ENCODE measurements around the gene SLC35F1. TPM values are rescaled to one million over a fixed set of nuclear protein-coding genes. Genes with fewer than 3 reads are reported as not detected.

The SLC35F1 gene
- total and polyA plus RNA-seq, 2 donors (not counting 3 experiments of a cell fraction or from before 2014, with no cell fraction given): not detected

GRCh38 chr6:118016532-118016931 is 109.5 kb downstream of the SLC35F1 start:
- POLR2A ChIA-PET: no interaction called here
- Histone ChIP-seq H2AFZ (ENCODE audit: low read depth, low read length) (no peak overlapping the region), H3K9ac (replicated peaks; ENCODE audit: extremely low read depth, insufficient read depth, low read length) (no peak overlapping the region), H3K4me3 (replicated peaks in 1 of 3; ENCODE audit: insufficient read depth in 1 of 3, low read depth in 1 of 3, low read length in 3 of 3) (no peak overlapping the region), H3K4me1 (ENCODE audit: control insufficient read depth, extremely low read depth, insufficient read depth, low read length) (no peaks in the 10 kb centered on the region), H3K79me2 (ENCODE audit: control insufficient read depth, insufficient read depth, low read length) (no peaks in the 10 kb centered on the region), H3K27ac (ENCODE audit: insufficient read depth, low read depth, low read length) (no peak overlapping the region), H3K9me3 (replicated peaks; ENCODE audit: control insufficient read depth, insufficient read depth, low read length) (no peaks in the 10 kb centered on the region), H3K4me2 (ENCODE audit: insufficient read depth, low read length) (no peak overlapping the region), H4K20me1 (replicated peaks; ENCODE audit: control insufficient read depth, extremely low read depth, insufficient read depth, low read length) (no peaks in the 10 kb centered on the region), H3K27me3 (ENCODE audit: control insufficient read depth in 2 of 2, insufficient read depth in 2 of 2, low read length in 2 of 2) (no peaks in the 10 kb centered on the region), H3K9me1 (replicated peaks; ENCODE audit: control insufficient read depth, extremely low read depth, insufficient read depth, low read length) (no peaks in the 10 kb centered on the region), H3K36me3 (ENCODE audit: control insufficient read depth in 2 of 2, extremely low read depth in 1 of 2, insufficient read depth in 2 of 2, low read length in 2 of 2) (no peaks in the 10 kb centered on the region)
- intact Hi-C loops (cut with micrococcal nuclease) (no loop called here), dilution Hi-C loops (cut with MboI; ENCODE audit: extremely low pct_ligation_motif_present, low sequenced_read_pairs) (no loop called here)
- DNase-seq (ENCODE audit: low read depth, low spot score): no peak
- CTCF ChIA-PET: no interaction called here
- no TSS peak for BruUV-seq (replicated peaks)
- TF ChIP-seq FOS (IDR thresholded peaks at IDR 0.05; ENCODE audit: borderline replicate concordance, insufficient read depth, low read length) (no peak), CTCF (IDR thresholded peaks at IDR 0.05; ENCODE audit: extremely low read depth in 1 of 2, insufficient read depth in 1 of 2, low read depth in 1 of 2, low read length in 2 of 2) (no peak)
- no peak for FAIRE-seq

- no peaks in the 10 kb centered on the region for H3K27me3 ChIP-seq (ENCODE audit: control insufficient read depth in 2 of 2, insufficient read depth in 2 of 2, low read length in 2 of 2)
- H3K4me2 ChIP-seq (ENCODE audit: insufficient read depth, low read length): no peak overlapping the region
- no peaks in the 10 kb centered on the region for H3K9me1 ChIP-seq (replicated peaks; ENCODE audit: control insufficient read depth, extremely low read depth, insufficient read depth, low read length)
- H3K36me3 ChIP-seq (ENCODE audit: control insufficient read depth in 2 of 2, extremely low read depth in 1 of 2, insufficient read depth in 2 of 2, low read length in 2 of 2): no peaks in the 10 kb centered on the region
- H3K4me1 ChIP-seq (ENCODE audit: control insufficient read depth, extremely low read depth, insufficient read depth, low read length): no peaks in the 10 kb centered on the region
- H3K27ac ChIP-seq (ENCODE audit: insufficient read depth, low read depth, low read length): no peak overlapping the region
- H2AFZ ChIP-seq (ENCODE audit: low read depth, low read length): no peak overlapping the region
- no peak overlapping the region for H3K4me3 ChIP-seq (replicated peaks in 1 of 3; ENCODE audit: insufficient read depth in 1 of 3, low read depth in 1 of 3, low read length in 3 of 3)
- POLR2A ChIA-PET: no interaction called here
- no peak for DNase-seq (ENCODE audit: low read depth, low spot score)
- CTCF ChIA-PET: no interaction called here
- intact Hi-C loops (cut with micrococcal nuclease) (no loop called here), dilution Hi-C loops (cut with MboI; ENCODE audit: extremely low pct_ligation_motif_present, low sequenced_read_pairs) (no loop called here)
- TF ChIP-seq FOS (IDR thresholded peaks at IDR 0.05; ENCODE audit: borderline replicate concordance, insufficient read depth, low read length) (no peak), MAX (IDR thresholded peaks at IDR 0.05; ENCODE audit: insufficient read depth, insufficient read length) (no peak), GATA2 (IDR thresholded peaks at IDR 0.05; ENCODE audit: insufficient read depth, insufficient read length, low read depth, low read length) (no peak), POLR2A (IDR thresholded peaks at IDR 0.05; ENCODE audit: low read depth, low read length) (no peak), MYC (IDR thresholded peaks at IDR 0.05; ENCODE audit: low read depth, low read length) (no peak), EZH2 (IDR thresholded peaks at IDR 0.05; ENCODE audit: borderline replicate concordance, low read depth, low read length, severe bottlenecking) (no peak), JUN (IDR thresholded peaks at IDR 0.05; ENCODE audit: borderline replicate concordance, insufficient read depth, insufficient read length, low read depth) (no peak), CTCF (IDR thresholded peaks at IDR 0.05; ENCODE audit: extremely low read depth in 1 of 2, insufficient read depth in 1 of 2, low read depth in 1 of 2, low read length in 2 of 2) (no peak), POLR2AphosphoS5 (IDR thresholded peaks at IDR 0.05; ENCODE audit: insufficient read depth, low read depth, low read length) (no peak)
- H3K79me2 ChIP-seq (ENCODE audit: control insufficient read depth, insufficient read depth, low read length): no peaks in the 10 kb centered on the region
- H4K20me1 ChIP-seq (replicated peaks; ENCODE audit: control insufficient read depth, extremely low read depth, insufficient read depth, low read length): no peaks in the 10 kb centered on the region
- H3K9me3 ChIP-seq (replicated peaks; ENCODE audit: control insufficient read depth, insufficient read depth, low read length): no peaks in the 10 kb centered on the region
- no peak for FAIRE-seq
- BruUV-seq (replicated peaks): no TSS peak
- no peak overlapping the region for H3K9ac ChIP-seq (replicated peaks; ENCODE audit: extremely low read depth, insufficient read depth, low read length)
Measured at GRCh38 chr6:118017301-118017848, 110.3 kb downstream of the SLC35F1 start.

All from endothelial cell of umbilical vein (primary cell).